Activated T-helper 1 cell treated with anti-CD3 and anti-CD28 coated beads, Interleukin-12 subunit alpha, Interleukin-12 subunit beta, Interleukin-2, Interleukin-4 antibody, amounts not matched to agents 30 ng/mL and 10 ng/mL and 1 ng/mL, durations not matched to agents 14 hours and 24 hours and 36 hours (primary cell): ENCODE data around the gene CORO1C. TPM values are rescaled to one million over a fixed set of nuclear protein-coding genes. Genes with fewer than 3 reads are reported as not detected.
A peak's percentile ranks its signal among the peaks of the same experiment; 100 is the strongest.
"Not testable (repeated sequence)": the region's sequence is repeated elsewhere in the genome, so short reads cannot be mapped to it uniquely, and the experiment has no call there.

Source experiments
- DNase-seq: peaks from one replicate; pipeline ENCODE4 v3.0.0; 2021; ENCODE audit warnings: low spot score
- H3K27ac Mint-ChIP-seq: one replicate; pipeline ENCODE4 v1.8.0; 2021; ENCODE audit warnings: mild to moderate bottlenecking, mixed read lengths
- H3K27me3 Mint-ChIP-seq: one replicate; pipeline ENCODE4 v1.8.0; 2022; ENCODE audit warnings: mild to moderate bottlenecking, moderate library complexity, mixed read lengths; ENCODE audit not compliant: insufficient read depth
- H3K36me3 Mint-ChIP-seq: one replicate; pipeline ENCODE4 v1.8.0; 2021; ENCODE audit warnings: low read depth, mixed read lengths
- H3K4me1 Mint-ChIP-seq: one replicate; pipeline ENCODE4 v1.8.0; 2021; ENCODE audit warnings: low read depth, mixed read lengths
- H3K4me3 Mint-ChIP-seq: one replicate; pipeline ENCODE4 v1.8.0; 2021; ENCODE audit warnings: mild to moderate bottlenecking, moderate library complexity, mixed read lengths
- H3K9me3 Mint-ChIP-seq: one replicate; pipeline ENCODE4 v1.8.0; 2021; ENCODE audit warnings: mixed read lengths
- intact Hi-C: fragments of 100-400 bp; cut with micrococcal nuclease; formaldehyde crosslinking; loops from one replicate; pipeline ENCODE4 v1.15.1; 2024
- total RNA-seq: library from RNA; stranded (reverse); gene quantifications from 2 replicates; pipeline ENCODE4 v1.2.3, GENCODE V29; 2022

The CORO1C gene
- 46.1 and 49.7 TPM in 2 replicates for total RNA-seq

GRCh38 chr12:108731105-108731865, at the start of gene CORO1C:
Gene CORO1C (minus strand): TSS chr12:108731518. CDS start chr12:108701318, 30,200 bp downstream.
- Mint-ChIP-seq H3K36me3 (peaks cover 3% of the 10 kb centered on the region), H3K4me1 (peaks cover 38% of the 10 kb centered on the region), H3K4me3 (peak within 1 kb of the TSS; percentile 89), H3K9me3 (no peaks in the 10 kb centered on the region), H3K27ac (peak within 1 kb of the TSS; percentile 94), H3K27me3 (peaks cover 16% of the 10 kb centered on the region)
- DNase-seq, result peak; percentile 96
- intact Hi-C loops, result loop anchor here (1.0 to 5.0 kb wide), 8 partner anchors 67 to 362 kb away; partner anchors contain the start of genes ALKBH2, FICD and SART3

- peaks cover 6% of the 10 kb centered on the region for H3K27me3 Mint-ChIP-seq
- H3K9me3 Mint-ChIP-seq, result no peaks in the 10 kb centered on the region
- intact Hi-C loops, result no loop called here
Measured at GRCh38 chr12:108779998-108780688, 48.8 kb upstream of the CORO1C start.

GRCh38 chr12:108778053-108778452, 46.7 kb upstream of the CORO1C start:
- Mint-ChIP-seq H3K27me3 (peaks cover 6% of the 10 kb centered on the region), H3K27ac (no peak overlapping the region), H3K4me3 (no peak overlapping the region), H3K9me3 (no peaks in the 10 kb centered on the region), H3K36me3 (no peaks in the 10 kb centered on the region), H3K4me1 (no peaks in the 10 kb centered on the region)
- no peak for DNase-seq
- intact Hi-C loops, result no loop called here

More at GRCh38 chr12:108779998-108780688, 48.8 kb upstream of the CORO1C start:
- no peak overlapping the region for H3K27ac Mint-ChIP-seq
- DNase-seq, result no peak
- H3K36me3 Mint-ChIP-seq, result peaks cover 4% of the 10 kb centered on the region
- no peak overlapping the region for H3K4me3 Mint-ChIP-seq
- no peaks in the 10 kb centered on the region for H3K4me1 Mint-ChIP-seq

- Mint-ChIP-seq H3K4me3 (no peak overlapping the region), H3K27ac (no peak overlapping the region), H3K4me1 (no peaks in the 10 kb centered on the region), H3K36me3 (no peaks in the 10 kb centered on the region), H3K9me3 (no peaks in the 10 kb centered on the region), H3K27me3 (peaks cover 6% of the 10 kb centered on the region)
- no peak for DNase-seq
- intact Hi-C loops, result no loop called here
Measured at GRCh38 chr12:108777156-108777555, 45.8 kb upstream of the CORO1C start.

GRCh38 chr12:108773798-108774788, 42.8 kb upstream of the CORO1C start:
- Mint-ChIP-seq H3K4me3 (no peak overlapping the region), H3K4me1 (no peaks in the 10 kb centered on the region), H3K36me3 (no peaks in the 10 kb centered on the region), H3K27me3 (peaks cover 6% of the 10 kb centered on the region), H3K9me3 (no peaks in the 10 kb centered on the region), H3K27ac (no peak overlapping the region)
- intact Hi-C loops, result no loop called here
- no peak for DNase-seq

- Mint-ChIP-seq H3K27me3 (peaks cover 9% of the 10 kb centered on the region), H3K4me1 (no peaks in the 10 kb centered on the region)
- intact Hi-C loops, result no loop called here
Measured at GRCh38 chr12:108772891-108773797, 41.8 kb upstream of the CORO1C start.

GRCh38 chr12:108772247-108772646, 40.9 kb upstream of the CORO1C start:
- Mint-ChIP-seq H3K27ac (no peak overlapping the region), H3K9me3 (no peaks in the 10 kb centered on the region), H3K4me3 (no peak overlapping the region), H3K4me1 (no peaks in the 10 kb centered on the region), H3K36me3 (no peaks in the 10 kb centered on the region), H3K27me3 (peaks cover 13% of the 10 kb centered on the region)
- no peak for DNase-seq
- intact Hi-C loops, result no loop called here

More at GRCh38 chr12:108772891-108773797, 41.8 kb upstream of the CORO1C start:
- no peak for DNase-seq
- no peak overlapping the region for H3K4me3 Mint-ChIP-seq
- H3K9me3 Mint-ChIP-seq, result no peaks in the 10 kb centered on the region
- H3K27ac Mint-ChIP-seq, result no peak overlapping the region
- H3K36me3 Mint-ChIP-seq, result no peaks in the 10 kb centered on the region

GRCh38 chr12:108771835-108772234, 40.5 kb upstream of the CORO1C start:
- H3K36me3 Mint-ChIP-seq, intact Hi-C loops, H3K4me3 Mint-ChIP-seq, H3K27ac Mint-ChIP-seq, DNase-seq, H3K9me3 Mint-ChIP-seq, H3K4me1 Mint-ChIP-seq: not testable (repeated sequence)
- peaks cover 12% of the 10 kb centered on the region for H3K27me3 Mint-ChIP-seq

- no peaks in the 10 kb centered on the region for H3K4me1 Mint-ChIP-seq
- no peak for DNase-seq
- no peak overlapping the region for H3K4me3 Mint-ChIP-seq
- intact Hi-C loops, result no loop called here
- H3K9me3 Mint-ChIP-seq, result no peaks in the 10 kb centered on the region
- no peaks in the 10 kb centered on the region for H3K36me3 Mint-ChIP-seq
- peaks cover 12% of the 10 kb centered on the region for H3K27me3 Mint-ChIP-seq
- H3K27ac Mint-ChIP-seq, result no peak overlapping the region
Measured at GRCh38 chr12:108770963-108771362, 39.6 kb upstream of the CORO1C start.

GRCh38 chr12:108770269-108770829, 39.0 kb upstream of the CORO1C start:
- Mint-ChIP-seq H3K27ac (no peak overlapping the region), H3K9me3 (no peaks in the 10 kb centered on the region), H3K4me3 (no peak overlapping the region), H3K27me3 (peaks cover 12% of the 10 kb centered on the region), H3K36me3 (no peaks in the 10 kb centered on the region), H3K4me1 (no peaks in the 10 kb centered on the region)
- no peak for DNase-seq
- intact Hi-C loops, result no loop called here

- Mint-ChIP-seq H3K27ac (no peak overlapping the region), H3K36me3 (no peaks in the 10 kb centered on the region), H3K4me3 (no peak overlapping the region), H3K27me3 (peaks cover 12% of the 10 kb centered on the region), H3K9me3 (no peaks in the 10 kb centered on the region), H3K4me1 (no peaks in the 10 kb centered on the region)
- intact Hi-C loops, result no loop called here
- DNase-seq, result no peak
Measured at GRCh38 chr12:108768591-108769500, 37.5 kb upstream of the CORO1C start.
